HG02571 (cell line): ENCODE results near the gene MEGF8.

Source experiments
- ATAC-seq: cut with Tn5 transposase; IDR thresholded peaks from one replicate; pipeline ENCODE4 v1.9.1; 2021; ENCODE audit warnings: mild to moderate bottlenecking, moderate library complexity; ENCODE audit not compliant: unreplicated experiment

MEGF8 gene

DNA sequence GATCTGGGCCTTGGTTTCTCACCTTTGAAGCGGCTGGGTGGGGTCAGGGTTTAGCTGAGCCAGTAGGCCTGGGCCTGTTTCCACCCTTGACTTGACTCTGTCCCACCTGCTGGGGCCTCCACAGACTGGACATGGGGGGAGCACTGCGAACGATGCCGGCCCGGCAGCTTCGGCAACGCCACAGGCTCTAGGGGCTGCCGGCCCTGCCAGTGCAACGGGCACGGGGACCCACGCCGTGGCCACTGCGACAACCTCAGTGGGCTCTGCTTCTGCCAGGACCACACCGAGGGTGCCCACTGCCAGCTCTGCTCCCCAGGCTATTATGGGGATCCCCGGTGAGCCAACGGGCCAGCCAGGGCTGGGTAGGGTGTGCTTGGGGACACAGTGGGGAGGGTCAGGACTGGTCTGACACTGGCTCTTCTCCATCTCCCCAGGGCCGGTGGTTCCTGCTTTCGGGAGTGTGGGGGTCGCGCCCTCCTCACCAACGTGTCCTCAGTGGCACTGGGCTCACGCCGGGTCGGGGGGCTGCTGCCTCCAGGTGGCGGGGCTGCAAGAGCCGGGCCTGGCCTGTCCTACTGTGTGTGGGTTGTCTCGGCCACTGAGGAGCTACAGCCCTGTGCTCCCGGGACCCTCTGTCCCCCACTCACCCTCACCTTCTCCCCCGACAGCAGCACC lies 28.0 kb downstream of the MEGF8 start:
- ATAC-seq: no peak

DNA sequence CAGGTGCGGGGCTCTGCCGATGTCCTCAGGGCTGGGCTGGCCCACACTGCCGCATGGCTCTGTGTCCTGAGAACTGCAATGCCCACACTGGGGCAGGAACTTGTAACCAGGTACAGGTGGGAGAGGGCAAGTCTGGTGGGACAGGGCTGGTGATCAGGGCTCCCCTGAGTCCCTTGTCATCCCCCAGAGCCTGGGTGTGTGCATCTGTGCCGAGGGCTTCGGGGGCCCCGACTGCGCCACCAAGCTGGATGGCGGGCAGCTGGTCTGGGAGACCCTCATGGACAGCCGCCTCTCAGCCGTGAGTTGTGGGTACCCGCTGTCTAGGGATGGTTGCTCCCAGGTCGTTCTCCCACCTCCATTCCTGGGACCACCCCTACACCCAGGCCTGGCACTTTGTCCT lies 30.5 kb downstream of the MEGF8 start:
- ATAC-seq: no peak

DNA sequence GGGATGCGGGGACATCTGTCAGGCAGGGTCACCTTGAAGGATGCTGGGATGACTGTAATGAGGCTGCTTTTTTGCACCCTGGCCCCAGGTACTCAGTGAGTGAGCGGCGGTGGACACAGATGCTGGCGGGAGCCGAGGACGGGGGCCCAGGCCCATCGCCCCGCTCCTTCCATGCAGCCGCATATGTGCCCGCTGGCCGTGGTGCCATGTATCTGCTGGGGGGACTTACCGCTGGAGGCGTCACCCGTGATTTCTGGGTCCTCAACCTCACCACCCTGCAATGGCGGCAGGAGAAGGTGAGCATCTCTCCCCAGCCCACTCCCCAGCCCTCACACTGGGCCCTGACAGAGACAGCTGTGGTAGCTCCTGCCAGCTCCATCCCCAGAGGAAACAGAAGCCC lies 31.3 kb downstream of the MEGF8 start:
- ATAC-seq: no peak

DNA sequence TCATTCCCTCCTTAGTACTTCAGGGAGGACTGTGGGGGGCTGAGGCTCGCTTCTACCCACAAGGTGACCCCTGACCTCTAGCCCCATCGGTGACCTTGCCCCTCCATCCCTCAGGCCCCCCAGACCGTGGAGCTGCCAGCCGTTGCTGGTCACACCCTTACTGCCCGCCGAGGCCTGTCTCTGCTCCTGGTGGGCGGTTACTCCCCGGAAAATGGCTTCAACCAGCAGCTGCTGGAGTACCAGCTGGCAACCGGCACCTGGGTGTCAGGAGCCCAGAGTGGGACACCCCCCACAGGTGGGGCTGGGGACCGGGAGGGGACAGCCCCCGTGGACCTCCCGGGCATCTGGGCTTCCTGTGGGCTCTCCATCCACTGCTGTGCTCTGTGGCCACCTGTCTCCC lies 31.9 kb downstream of the MEGF8 start:
- ATAC-seq: no peak

DNA sequence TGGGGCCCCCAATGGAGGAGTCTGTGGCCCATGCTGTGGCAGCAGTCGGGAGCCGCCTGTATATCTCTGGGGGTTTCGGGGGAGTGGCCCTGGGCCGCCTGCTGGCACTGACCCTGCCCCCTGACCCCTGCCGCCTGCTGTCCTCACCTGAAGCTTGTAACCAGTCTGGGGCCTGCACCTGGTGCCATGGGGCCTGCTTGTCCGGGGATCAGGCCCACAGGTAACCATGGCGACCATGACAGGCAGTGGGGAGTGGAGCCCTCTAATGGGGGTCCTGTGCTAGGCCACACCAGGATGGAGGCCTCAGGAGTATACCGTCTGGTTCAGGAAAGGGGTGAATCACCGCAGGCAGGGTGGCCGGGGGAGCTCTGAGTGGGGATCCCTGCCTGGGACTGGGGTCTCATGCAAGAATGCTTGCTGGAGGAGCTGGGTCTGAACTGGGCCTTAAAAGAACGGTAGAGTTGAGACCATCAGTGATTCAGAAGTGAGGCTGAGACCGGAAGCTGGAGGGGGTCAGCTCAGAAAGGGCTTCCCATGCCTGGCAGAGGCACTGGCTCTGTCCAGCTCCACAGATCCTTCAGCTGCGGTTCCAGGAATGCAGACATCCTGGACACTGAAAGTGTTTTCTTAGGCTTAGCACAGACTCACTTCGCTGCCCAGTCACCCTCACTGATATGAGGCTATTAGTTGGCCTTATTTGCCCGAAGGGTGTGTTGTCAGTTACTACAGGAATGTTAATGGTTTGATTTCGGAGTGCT lies 35.5 kb downstream of the MEGF8 start:
- no peak for ATAC-seq

DNA sequence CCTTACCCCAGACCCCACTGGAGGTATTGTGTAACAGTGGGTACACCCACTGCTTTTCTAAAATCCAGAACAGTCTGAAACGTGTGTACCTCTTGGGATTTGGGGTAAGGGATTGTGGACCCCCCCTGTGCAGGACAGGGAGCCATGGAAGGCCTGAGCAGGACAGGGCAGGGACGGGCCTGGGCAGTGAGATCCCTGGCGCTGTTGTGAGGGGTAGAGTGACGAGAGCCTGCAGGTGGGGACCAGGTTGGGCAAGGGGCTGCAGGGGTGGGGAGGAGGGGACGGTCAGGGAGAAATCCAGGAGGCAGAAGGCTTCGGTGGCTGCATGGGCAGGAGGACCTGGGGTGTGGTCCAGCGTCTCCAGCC lies 36.1 kb downstream of the MEGF8 start:
- no peak for ATAC-seq

DNA sequence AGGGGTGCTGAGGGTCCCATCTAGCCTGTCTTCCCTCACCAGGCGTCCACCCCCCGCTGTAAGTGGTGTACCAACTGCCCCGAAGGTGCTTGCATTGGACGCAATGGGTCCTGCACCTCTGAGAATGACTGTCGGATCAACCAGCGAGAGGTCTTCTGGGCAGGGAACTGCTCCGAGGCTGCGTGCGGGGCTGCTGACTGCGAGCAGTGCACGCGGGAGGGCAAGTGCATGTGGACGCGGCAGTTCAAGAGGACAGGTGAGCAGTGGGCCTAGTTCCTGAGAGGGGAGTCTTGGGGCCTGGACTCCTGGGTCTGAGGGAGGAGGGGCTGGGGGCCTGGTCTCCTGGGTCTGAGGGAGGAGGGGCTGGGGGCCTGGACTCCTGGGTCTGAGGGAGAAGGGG lies 36.9 kb downstream of the MEGF8 start:
- ATAC-seq: no peak

DNA sequence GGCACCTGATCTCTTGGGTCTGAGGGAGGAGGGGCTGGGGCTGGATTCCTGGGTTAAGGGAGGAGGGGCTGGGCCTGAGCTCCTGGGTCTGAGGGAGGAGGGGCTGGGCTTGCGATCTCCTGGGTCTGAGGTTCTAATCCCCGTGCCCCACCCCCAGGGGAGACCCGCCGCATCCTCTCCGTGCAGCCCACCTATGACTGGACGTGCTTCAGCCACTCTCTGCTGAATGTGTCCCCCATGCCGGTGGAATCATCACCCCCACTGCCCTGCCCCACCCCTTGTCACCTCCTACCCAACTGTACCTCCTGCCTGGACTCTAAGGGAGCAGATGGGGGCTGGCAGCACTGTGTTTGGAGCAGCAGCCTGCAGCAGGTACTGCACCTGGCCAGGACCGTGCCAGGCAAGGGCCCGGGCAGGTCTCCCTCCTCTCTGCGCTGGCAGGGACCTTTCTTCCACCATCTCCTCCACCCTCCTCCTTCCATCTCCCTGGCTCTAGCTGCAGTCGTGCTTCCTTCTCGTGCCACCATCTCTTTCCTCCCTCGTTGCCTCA lies 37.5 kb downstream of the MEGF8 start:
- ATAC-seq: no peak

DNA sequence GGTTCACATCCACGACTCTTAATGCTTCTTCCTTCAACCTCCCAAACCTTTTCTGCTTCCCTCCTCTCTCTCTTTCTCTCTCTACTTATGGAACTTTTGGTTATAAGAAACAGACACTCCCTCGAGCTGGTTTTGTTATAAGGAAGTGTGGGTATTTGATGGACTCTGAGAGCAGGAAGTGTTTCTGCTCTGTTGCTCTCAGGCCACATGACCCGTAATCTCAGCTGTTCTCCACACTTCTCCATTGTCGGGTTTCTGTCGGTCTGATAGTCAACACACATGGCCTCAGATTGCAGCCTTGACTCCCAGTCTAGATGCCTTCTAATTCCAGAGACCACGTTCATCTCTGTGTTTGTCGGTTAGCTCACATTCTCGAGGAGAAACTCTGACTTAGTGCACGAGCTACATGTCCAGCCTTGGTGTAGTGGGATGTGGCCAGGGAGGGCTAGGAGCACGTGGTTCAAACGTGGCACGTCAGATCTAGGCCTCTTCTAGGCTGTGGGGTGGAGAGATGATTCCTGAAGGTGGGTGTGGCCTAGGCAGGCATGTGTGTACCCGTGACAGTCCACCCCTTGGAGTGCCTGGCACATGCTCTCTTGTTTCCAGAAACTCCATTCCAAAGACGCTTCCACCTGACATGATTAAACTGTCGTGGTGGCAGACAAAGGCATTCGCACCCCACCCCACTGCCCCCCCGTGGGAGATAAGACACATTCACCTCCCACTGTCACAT lies 38.3 kb downstream of the MEGF8 start:
- ATAC-seq: no peak

DNA sequence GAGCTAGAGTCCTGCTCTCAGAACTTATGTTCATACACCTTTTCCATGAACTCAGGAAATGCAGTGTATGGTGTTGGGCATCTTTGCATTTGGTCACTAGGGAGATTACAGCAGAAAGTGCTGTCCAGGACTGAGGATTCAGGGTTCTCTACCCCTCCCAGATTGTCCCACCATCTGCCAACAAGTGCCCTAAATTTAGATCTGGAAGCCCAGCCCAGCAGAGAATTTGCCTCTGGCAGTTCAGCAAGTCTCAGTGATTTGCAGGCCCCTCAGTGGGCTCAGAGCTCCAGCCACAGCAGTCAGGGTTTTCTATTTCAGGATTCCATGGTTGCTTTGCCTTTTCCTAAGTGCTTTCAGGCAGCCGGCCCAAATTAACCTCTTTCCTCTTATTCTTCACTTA lies 41.2 kb downstream of the MEGF8 start:
- ATAC-seq: no peak

DNA sequence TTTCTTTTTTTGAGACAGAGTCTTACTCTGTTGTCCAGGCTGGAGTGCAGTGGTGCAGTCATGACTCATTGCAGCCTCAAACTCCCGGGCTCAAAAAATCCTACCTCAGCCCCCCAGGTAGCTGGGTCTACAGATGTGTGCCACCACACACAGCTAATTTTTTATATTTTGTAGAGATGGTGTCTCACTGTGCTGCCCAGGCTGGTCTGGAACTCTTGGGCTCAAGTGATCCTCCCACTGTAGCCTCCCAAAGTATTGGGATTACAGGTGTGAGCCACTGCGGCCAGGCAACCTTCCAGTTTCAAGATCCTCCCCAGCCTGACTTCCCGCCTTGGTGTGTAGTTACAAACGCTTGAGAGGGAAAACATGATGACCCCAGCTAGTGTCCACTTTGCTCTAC lies 42.5 kb downstream of the MEGF8 start:
- ATAC-seq: no peak

DNA sequence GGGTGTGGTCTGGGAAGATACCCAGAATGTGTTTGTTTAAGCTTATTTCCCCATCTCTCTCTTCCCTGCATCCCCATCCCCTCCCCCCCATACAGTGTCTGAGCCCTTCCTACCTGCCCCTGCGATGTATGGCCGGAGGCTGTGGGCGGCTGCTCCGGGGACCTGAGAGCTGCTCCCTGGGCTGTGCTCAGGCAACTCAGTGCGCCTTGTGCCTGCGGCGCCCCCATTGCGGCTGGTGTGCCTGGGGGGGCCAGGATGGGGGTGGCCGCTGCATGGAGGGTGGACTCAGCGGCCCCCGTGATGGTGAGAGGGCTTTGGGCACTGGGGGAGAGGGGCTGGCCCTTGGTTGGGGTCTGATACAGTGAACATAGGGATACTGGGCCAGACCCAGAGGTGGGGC lies 42.9 kb downstream of the MEGF8 start:
- ATAC-seq: no peak

DNA sequence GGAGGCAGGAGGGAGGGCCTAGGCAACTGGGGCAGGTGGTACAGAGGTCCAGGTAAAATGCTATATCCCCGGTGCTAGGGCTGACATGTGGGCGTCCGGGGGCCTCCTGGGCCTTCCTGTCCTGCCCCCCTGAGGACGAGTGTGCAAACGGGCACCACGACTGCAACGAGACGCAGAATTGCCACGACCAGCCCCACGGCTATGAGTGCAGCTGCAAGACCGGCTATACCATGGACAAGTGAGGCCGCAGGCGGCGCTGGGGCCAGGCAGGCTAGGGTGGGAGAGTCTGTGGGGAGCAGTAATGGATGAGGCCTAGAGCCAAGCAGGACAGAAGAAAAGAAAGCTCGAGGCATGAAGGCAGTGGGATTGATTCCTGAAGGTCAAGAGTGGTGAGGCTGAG lies 43.3 kb downstream of the MEGF8 start:
- ATAC-seq: no peak

DNA sequence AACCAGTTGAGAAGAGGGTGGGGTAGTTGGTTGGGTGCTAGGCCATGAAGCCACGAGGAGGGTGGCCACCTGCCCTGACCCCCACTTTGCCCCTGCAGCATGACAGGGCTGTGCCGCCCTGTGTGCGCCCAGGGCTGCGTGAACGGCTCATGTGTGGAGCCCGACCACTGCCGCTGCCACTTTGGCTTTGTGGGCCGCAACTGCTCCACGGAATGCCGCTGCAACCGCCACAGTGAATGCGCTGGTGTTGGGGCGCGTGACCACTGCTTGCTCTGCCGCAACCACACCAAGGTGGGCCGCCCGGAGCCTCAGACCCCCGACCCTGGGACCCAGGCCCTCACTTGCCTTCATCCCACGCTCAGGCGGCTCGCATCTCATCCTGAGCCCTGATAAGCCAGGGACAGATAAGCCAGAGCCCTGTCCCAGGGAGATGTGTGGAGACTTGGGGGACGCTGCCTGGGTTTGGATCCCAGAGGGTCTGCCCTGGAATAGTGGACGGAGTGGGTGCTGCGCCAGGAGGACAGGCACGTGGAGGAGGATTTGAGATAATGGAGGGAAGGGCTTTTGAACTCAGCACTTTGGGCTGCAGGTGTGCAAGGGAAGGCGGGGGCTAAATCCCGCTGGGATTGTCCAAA lies 44.1 kb downstream of the MEGF8 start:
- no peak for ATAC-seq

DNA sequence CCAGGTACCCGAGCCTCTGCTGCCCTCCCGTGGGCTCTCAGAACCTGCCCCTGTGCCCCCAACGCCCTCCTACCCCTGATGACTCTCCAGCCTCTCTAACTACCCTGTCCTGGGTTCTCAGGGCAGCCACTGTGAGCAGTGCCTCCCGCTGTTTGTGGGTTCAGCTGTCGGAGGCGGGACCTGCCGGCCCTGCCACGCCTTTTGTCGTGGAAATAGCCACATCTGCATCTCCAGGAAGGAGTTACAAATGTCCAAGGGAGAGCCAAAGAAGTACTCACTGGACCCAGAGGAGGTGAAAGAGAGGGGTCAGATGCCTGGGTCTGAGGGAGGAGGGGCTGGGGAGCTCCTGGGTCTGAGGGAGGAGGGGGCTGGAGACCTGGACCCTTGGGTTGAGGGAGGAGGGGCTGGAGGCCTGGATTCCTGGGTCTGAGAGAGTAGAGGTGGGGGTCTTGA lies 44.7 kb downstream of the MEGF8 start:
- no peak for ATAC-seq

DNA sequence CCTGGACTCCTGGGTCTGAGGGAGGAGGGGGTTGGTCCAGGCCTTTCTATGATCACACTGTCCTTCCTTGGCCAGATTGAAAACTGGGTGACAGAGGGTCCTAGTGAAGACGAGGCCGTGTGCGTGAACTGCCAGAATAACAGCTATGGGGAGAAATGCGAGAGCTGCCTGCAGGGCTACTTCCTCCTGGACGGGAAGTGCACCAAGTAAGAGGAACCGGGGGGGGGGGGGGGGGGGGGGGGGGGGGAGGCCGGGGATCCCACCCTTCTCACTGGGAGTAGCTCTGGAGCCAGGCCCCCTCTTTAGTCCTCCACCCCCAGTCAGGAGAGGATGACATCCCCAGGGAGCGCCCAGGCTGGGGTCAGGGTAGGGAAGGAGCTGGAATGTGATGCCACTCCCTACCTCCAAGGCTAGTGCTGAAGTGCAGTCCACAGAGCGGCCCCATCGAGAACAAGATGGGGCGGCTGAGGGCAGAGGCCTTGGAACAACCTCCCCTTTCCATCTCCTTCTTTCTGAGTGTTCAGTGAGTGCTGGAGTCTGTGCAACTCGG lies 45.3 kb downstream of the MEGF8 start:
- ATAC-seq: no peak

DNA sequence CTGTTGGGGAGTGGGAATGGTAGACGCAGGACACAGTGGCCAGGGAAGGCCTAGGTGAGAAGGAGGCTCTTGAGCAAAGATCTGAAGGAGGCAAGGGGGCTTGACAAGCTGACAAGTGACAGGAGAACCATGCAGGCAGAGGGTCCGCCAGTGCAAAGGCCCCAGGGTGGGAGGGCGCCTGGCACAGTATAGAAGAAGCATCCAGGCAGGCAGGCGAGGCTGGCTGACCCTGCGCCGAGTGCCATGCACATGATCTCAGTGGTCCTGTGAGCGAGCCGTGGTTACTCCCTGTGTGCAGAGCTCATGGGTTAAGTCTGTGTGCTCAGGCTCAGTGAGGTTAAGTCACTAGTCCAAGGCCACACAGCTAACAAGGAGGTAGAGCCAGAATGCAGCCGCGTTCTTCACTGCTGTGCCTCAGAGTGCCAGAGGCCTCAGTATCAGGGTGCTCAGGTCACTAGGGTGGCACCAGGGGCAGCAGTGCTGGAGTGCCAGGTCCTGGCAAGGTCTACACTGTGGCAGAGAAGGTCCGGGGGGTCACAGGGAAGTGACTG lies 49.5 kb downstream of the MEGF8 start:
- no peak for ATAC-seq

DNA sequence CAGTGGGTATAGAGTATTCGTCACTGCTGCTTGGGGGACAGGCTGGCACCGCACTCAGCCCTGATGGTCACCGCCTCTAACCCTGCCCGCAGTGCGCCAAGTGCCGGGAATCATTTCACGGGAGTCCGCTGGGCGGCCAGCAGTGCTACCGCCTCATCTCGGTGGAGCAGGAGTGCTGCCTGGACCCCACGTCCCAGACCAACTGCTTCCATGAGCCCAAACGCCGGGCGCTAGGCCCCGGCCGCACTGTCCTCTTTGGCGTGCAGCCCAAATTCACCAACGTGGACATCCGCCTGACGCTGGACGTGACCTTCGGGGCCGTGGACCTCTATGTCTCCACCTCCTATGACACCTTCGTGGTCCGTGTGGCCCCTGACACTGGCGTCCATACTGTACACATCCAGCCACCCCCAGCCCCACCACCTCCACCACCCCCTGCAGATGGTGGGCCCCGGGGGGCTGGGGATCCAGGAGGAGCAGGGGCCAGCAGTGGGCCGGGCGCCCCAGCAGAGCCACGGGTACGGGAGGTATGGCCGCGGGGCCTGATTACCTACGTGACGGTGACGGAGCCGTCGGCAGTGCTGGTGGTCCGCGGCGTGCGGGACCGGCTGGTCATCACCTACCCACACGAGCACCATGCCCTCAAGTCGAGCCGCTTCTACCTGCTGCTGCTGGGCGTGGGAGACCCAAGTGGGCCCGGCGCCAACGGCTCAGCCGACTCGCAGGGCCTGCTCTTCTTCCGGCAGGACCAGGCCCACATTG lies 50.2 kb downstream of the MEGF8 start:
- no peak for ATAC-seq

DNA sequence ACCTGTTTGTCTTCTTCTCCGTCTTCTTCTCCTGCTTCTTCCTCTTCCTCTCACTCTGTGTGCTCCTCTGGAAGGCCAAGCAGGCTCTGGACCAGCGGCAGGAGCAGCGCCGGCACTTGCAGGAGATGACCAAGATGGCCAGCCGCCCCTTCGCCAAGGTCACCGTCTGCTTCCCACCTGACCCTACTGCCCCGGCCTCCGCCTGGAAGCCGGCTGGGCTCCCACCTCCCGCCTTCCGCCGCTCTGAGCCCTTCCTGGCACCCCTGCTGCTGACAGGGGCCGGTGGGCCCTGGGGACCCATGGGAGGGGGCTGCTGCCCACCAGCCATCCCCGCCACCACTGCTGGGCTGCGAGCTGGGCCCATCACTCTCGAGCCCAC lies 50.7 kb downstream of the MEGF8 start:
- ATAC-seq: no peak
